GM18508 (cell line): ENCODE data around the gene MYO1F.

ENCODE experiments used
- ATAC-seq: cut with Tn5 transposase; IDR thresholded peaks from one replicate; pipeline ENCODE4 v1.9.1; 2021; ENCODE audit warnings: moderate number of reproducible peaks; ENCODE audit not compliant: insufficient read depth, unreplicated experiment

MYO1F gene

GRCh38 chr19:8499048-8499833 is 78.0 kb downstream of the MYO1F start:
- ATAC-seq = no peak

DNA sequence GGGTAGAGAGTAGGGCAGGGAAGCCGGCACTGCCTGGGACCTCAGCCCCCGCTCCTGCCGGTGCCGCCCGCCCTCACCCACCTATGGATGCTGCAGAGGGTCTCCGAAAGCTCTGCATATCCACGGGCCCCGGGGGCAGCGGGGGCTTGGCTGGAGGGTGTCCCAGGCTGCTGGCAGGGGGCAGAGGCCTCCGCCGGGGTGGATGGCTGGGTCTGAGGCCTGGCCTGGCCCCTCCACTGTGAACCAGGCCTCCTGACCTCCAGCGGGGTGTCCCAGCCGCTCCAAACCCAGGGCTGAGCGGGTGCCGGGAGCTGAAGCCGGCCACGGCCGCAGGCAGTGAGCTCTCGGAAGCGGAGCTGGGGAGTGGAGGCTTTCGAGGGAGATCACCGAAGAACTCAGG is 78.9 kb downstream of the MYO1F start:
- ATAC-seq = no peak

DNA sequence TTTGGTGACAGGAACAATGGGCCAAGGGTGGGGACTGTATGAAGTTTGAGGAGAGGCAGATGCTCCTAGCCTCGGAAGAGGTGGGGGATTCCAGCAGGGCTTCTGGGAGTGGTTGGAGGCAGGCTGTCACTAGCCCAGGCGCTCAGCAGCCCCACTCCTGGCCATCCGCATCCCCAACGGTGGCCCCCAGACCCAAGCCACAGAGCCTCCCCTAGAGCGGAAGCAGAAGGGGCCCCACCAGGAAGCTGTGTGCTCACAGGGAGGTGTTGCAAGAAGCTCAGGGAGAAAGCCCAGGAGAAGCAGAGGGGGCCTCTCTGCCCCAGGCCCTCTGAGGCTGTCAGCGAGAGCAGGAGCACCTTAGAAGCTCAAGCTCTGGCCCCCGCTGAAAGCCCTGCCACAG is 83.1 kb downstream of the MYO1F start:
- ATAC-seq = no peak

- no peak for ATAC-seq
Measured at GRCh38 chr19:8491574-8491973, 85.7 kb downstream of the MYO1F start.

DNA sequence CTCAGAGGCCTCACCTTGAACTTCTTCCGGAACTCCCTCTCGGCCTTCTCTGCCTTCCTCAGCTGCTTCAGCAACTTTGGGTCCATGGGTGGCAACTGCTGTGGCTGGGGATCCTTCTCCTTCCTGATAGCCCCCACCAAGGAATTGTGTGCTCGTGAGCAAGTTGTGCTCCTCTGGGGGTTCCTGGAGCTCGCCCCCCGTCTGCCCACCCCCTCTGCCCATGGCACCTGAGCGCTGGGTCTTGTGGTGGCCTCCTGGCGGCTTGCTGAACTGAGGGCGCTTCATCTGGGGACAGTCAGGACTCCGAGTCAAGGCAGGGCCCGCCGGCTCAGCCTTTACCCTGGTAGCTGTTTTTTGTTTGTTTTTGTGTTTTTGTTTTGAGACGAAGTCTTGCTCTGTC is 86.4 kb downstream of the MYO1F start:
- ATAC-seq = no peak

DNA sequence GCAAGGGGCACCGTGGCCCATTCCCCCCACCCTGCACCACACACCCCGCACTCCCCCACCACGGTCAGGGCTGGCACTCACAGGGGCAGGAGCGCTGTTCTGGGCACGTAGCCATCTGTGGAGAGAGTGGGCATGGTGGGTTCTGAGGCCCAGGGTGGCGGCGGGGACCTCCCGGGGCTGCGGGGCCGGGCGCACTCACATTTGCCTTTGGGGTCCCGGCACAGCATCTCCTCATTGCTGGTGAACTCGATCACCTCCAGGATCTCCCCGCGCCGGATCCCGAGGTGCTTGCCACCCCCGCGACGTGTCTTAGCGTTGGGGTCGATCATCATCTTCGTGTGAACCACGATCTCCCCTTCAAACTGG is 86.9 kb downstream of the MYO1F start:
- ATAC-seq = no peak

- no peak for ATAC-seq
Measured at GRCh38 chr19:8489561-8490394, 87.5 kb downstream of the MYO1F start.

DNA sequence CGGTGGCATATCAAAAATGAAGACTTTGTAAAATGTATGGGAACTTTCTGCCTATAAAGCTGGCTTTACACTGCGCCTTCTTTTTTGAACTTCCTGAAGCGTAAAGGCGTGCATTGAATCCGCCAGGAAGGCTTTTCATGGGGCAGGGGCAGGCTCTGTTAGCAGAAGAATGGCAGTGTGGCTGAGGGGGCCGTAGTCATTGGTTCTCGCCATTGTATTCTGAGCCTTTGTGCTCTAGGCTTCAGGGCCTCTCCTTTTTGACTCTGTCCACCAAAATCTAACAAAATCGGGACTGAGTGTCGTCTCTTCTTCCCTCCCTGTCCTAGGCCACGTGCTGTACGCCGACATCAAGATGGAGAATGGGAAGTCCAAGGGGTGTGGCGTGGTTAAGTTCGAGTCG is 88.9 kb downstream of the MYO1F start:
- no peak for ATAC-seq

GRCh38 chr19:8487137-8487851 is 89.9 kb downstream of the MYO1F start:
- ATAC-seq = no peak

DNA sequence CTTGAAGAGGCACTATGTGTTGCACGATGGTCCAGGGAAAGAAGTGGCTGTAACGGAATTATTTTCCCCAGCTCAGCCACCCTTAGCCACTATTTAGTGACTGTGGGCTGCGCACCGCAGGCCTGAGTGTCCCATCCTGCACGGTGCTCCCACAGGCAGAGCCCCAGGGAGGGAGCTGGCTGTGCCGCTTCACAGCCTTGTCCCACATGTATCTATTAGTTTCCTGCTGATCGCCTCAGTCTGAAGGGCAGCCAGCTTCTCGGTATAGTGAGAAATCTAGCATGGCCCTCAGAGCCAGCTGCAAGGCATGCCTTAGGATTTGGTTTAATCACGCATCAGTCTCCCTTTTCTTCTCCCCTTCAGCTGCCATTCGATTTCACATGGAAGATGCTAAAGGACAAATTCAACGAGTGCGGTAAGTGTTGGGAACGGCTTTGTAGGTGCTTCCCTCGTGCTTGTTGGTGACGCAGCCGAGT is 90.5 kb downstream of the MYO1F start:
- no peak for ATAC-seq

DNA sequence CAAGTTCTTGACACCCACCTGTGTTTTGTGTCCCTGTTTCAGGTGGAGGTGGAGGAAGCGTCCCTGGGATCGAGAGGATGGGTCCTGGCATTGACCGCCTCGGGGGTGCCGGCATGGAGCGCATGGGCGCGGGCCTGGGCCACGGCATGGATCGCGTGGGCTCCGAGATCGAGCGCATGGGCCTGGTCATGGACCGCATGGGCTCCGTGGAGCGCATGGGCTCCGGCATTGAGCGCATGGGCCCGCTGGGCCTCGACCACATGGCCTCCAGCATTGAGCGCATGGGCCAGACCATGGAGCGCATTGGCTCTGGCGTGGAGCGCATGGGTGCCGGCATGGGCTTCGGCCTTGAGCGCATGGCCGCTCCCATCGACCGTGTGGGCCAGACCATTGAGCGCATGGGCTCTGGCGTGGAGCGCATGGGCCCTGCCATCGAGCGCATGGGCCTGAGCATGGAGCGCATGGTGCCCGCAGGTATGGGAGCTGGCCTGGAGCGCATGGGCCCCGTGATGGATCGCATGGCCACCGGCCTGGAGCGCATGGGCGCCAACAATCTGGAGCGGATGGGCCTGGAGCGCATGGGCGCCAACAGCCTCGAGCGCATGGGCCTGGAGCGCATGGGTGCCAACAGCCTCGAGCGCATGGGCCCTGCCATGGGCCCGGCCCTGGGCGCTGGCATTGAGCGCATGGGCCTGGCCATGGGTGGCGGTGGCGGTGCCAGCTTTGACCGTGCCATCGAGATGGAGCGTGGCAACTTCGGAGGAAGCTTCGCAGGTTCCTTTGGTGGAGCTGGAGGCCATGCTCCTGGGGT is 91.5 kb downstream of the MYO1F start:
- no peak for ATAC-seq

GRCh38 chr19:8484331-8484894 is 92.8 kb downstream of the MYO1F start:
- no peak for ATAC-seq

GRCh38 chr19:8483165-8483564 is 94.1 kb downstream of the MYO1F start:
- no peak for ATAC-seq

DNA sequence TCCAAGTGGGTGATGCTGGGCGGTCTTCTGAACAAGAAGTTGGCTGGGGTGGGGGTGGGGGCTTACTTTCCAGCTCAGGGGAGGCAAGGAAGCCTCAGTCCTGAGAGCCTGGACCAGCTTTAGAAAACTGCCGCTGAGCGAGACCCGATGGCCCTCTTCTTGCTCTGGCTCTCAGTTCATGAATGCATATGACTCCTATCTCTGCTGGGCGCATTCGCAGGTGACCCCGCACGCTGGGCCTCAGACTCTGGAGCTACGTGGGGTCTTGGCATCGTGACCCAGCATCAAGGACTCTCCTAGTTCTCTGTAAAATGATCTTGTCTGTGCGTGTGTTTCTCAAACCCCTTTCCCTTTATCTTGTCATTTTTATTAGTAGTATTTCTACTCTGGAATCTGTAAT is 94.5 kb downstream of the MYO1F start:
- no peak for ATAC-seq

DNA sequence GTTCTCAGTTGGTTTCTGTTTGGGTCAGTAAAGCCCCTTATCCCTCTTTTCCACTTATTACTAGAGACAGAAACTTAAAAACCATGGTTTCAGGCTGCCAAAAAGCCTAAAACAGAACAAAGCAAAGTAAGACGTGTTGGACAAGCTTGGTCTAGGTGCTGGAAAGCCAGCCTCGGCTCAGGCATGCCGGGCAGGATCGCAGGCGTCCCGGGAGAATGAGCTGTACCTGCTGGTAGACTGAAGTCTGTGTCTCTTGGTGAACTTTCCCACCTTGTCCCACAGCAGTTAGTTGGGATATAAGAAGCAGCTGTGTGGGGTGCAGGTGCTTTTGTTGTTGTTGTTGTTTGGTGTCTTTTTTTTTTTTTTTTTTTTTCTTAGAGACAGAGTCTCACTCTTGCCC is 95.6 kb downstream of the MYO1F start:
- ATAC-seq = no peak

GRCh38 chr19:8481201-8481600 is 96.0 kb downstream of the MYO1F start:
- no peak for ATAC-seq

GRCh38 chr19:8478598-8478997 is 98.6 kb downstream of the MYO1F start:
- ATAC-seq = no peak

DNA sequence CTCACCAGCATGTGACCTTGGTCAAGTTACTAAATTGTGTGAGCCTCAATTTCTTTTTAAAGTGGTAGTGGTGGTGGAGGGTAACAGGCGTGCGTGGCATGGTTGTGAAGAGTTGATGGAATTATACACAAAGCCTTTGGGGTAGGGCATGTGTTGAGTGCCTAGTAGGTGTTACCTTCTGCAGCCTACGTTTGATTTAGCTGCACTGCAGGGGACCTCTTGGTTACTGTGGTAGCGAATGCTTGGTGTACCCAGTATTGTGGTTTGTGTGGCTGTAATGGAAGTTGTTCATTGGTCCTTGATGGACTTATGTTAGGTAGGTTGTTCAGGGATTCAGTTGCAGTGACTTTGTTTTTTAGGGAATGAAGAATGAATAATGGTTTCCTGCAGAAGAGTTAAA is 99.4 kb downstream of the MYO1F start:
- no peak for ATAC-seq

- ATAC-seq = no peak
Measured at GRCh38 chr19:8476524-8476923, 100.7 kb downstream of the MYO1F start.

- ATAC-seq = no peak
Measured at GRCh38 chr19:8475005-8475404, 102.2 kb downstream of the MYO1F start.
